GM21737 (cell line): ENCODE measurements around the gene SRSF11.
A peak's percentile ranks its signal among the peaks of the same experiment; 100 is the strongest.
"Not testable (repeated sequence)": the region's sequence is repeated elsewhere in the genome, so short reads cannot be mapped to it uniquely, and the experiment has no call there.

ENCODE experiments used
- ATAC-seq: cut with Tn5 transposase; IDR thresholded peaks from one replicate; pipeline ENCODE4 v1.9.1; 2021; ENCODE audit warnings: mild to moderate bottlenecking, moderate library complexity; ENCODE audit not compliant: unreplicated experiment

SRSF11 gene

GRCh38 chr1:70221238-70222121 is at the start of gene SRSF11:
Gene SRSF11, plus strand, starts transcription at chr1:70221380. Its CDS starts 257 bp downstream, at chr1:70221637.
- peak; percentile 96 for ATAC-seq

- no peak for ATAC-seq
Observed at GRCh38 chr1:70171512-70171911, 49.7 kb upstream of the SRSF11 start.

GRCh38 chr1:70185181-70185580 is 36.0 kb upstream of the SRSF11 start:
- ATAC-seq, result not testable (repeated sequence)

GRCh38 chr1:70188522-70188921 is 32.7 kb upstream of the SRSF11 start:
- ATAC-seq, result no peak

- ATAC-seq, result no peak
Observed at GRCh38 chr1:70190180-70190579, 31.0 kb upstream of the SRSF11 start.

GRCh38 chr1:70192446-70192845 is 28.7 kb upstream of the SRSF11 start:
- not testable (repeated sequence) for ATAC-seq

GRCh38 chr1:70194601-70195000 is 26.6 kb upstream of the SRSF11 start:
- no peak for ATAC-seq

- ATAC-seq, result peak; percentile 84
Observed at GRCh38 chr1:70195342-70195741, 25.8 kb upstream of the SRSF11 start.

GRCh38 chr1:70196333-70196732 is 24.8 kb upstream of the SRSF11 start:
- ATAC-seq, result no peak

- no peak for ATAC-seq
Observed at GRCh38 chr1:70200065-70200464, 21.1 kb upstream of the SRSF11 start.

- ATAC-seq, result no peak
Observed at GRCh38 chr1:70202173-70202758, 18.9 kb upstream of the SRSF11 start.

- no peak for ATAC-seq
Observed at GRCh38 chr1:70204139-70204538, 17.0 kb upstream of the SRSF11 start.

- ATAC-seq, result no peak
Observed at GRCh38 chr1:70204600-70204999, 16.6 kb upstream of the SRSF11 start.

- ATAC-seq, result no peak
Observed at GRCh38 chr1:70205071-70205433, 16.1 kb upstream of the SRSF11 start.

- peak; percentile 86 for ATAC-seq
Observed at GRCh38 chr1:70205434-70206118, 15.6 kb upstream of the SRSF11 start, which contains the start of gene LRRC40. Gene LRRC40, minus strand, starts transcription at chr1:70205579. Its CDS starts 39 bp downstream, at chr1:70205540.

- ATAC-seq, result not testable (repeated sequence)
Observed at GRCh38 chr1:70206833-70207232, 14.3 kb upstream of the SRSF11 start.

GRCh38 chr1:70207492-70207891 is 13.7 kb upstream of the SRSF11 start:
- ATAC-seq, result no peak

- no peak for ATAC-seq
Observed at GRCh38 chr1:70208292-70208691, 12.9 kb upstream of the SRSF11 start.

- no peak for ATAC-seq
Observed at GRCh38 chr1:70210820-70211219, 10.4 kb upstream of the SRSF11 start.

GRCh38 chr1:70211541-70211940 is 9.6 kb upstream of the SRSF11 start:
- ATAC-seq, result no peak

GRCh38 chr1:70220015-70220414 is 1.2 kb upstream of the SRSF11 start:
- no peak for ATAC-seq
